OCI-LY3 (cell line): ENCODE data around the gene CRELD2.

Experiments used
- H2AFZ ChIP-seq: fragments of 200-600, 300-600 bp; shearing (Covaris generic); 2 replicates; pipeline ENCODE4 v1.6.0; 2014; ENCODE audit warnings: antibody characterized with exemption, low read depth, low read length
- H3K27ac ChIP-seq: fragments of 200-600, 300-600 bp; sonication (generic); 2 replicates; pipeline ENCODE4 v1.5.1; 2014; ENCODE audit warnings: mild to moderate bottlenecking, low read length, moderate library complexity, mixed read lengths
- H3K27me3 ChIP-seq: fragments of 200-600, 300-600 bp; sonication (generic); 2 replicates; pipeline ENCODE4 v1.6.1; 2014; ENCODE audit warnings: low read depth, low read length, mixed read lengths
- H3K36me3 ChIP-seq: fragments of 200-600, 300-600 bp; sonication (generic); replicated peaks from 2 replicates; pipeline ENCODE3; 2014; ENCODE audit warnings: low read depth, low read length, mixed read lengths
- H3K4me1 ChIP-seq: fragments of 300-600, 200-600 bp; sonication (generic); 2 replicates; pipeline ENCODE4 v1.6.1; 2014; ENCODE audit warnings: low read length, mixed read lengths
- H3K4me2 ChIP-seq: fragments of 200-600, 300-600 bp; sonication (generic); 2 replicates; pipeline ENCODE4 v1.6.1; 2014; ENCODE audit warnings: low read length, mixed read lengths
- H3K4me3 ChIP-seq: fragments of 300-600, 200-600 bp; sonication (generic); 2 replicates; pipeline ENCODE4 v1.5.1; 2014; ENCODE audit warnings: antibody characterized with exemption, mild to moderate bottlenecking, low read length, moderate library complexity
- H3K79me2 ChIP-seq: fragments of 300-600, 200-600 bp; shearing (Covaris generic); 2 replicates; pipeline ENCODE4 v1.6.1; 2014; ENCODE audit warnings: mild to moderate bottlenecking, low read length, mixed read lengths
- H3K9ac ChIP-seq: fragments of 300-600, 200-600 bp; shearing (Covaris generic); 2 replicates; pipeline ENCODE4 v1.6.0; 2014; ENCODE audit warnings: mild to moderate bottlenecking, low read length, moderate library complexity
- H3K9me3 ChIP-seq: fragments of 200-600, 300-600 bp; shearing (Covaris generic); 2 replicates; pipeline ENCODE4 v1.6.1; 2014; ENCODE audit warnings: low read length, mixed read lengths; ENCODE audit not compliant: insufficient read depth
- H4K20me1 ChIP-seq: fragments of 200-600, 300-600 bp; sonication (generic); 2 replicates; pipeline ENCODE4 v1.6.1; 2016; ENCODE audit warnings: low read length, mixed read lengths; ENCODE audit not compliant: insufficient read depth
- CTCF ChIP-seq: fragments of 200-600, 300-600 bp; sonication (generic); IDR thresholded peaks from 2 replicates; pipeline ENCODE4 v1.5.1; 2014; ENCODE audit warnings: antibody characterized with exemption, low read length, low read depth
- EZH2phosphoT487 ChIP-seq: fragments of 200-600 bp; shearing (Covaris generic); IDR thresholded peaks from 2 replicates; pipeline ENCODE4 v1.6.1; 2018; ENCODE audit warnings: antibody characterized with exemption, mixed run types, low read depth

Gene CRELD2

GRCh38 chr22:49871482-49871881 lies 47.0 kb upstream of the CRELD2 start:
- H3K9ac ChIP-seq, result no peak overlapping the region
- H4K20me1 ChIP-seq, result peaks cover 8% of the 10 kb centered on the region
- no peaks in the 10 kb centered on the region for H3K4me1 ChIP-seq
- H3K27me3 ChIP-seq, result no peaks in the 10 kb centered on the region
- no peak overlapping the region for H3K27ac ChIP-seq
- H3K9me3 ChIP-seq, result no peaks in the 10 kb centered on the region
- H2AFZ ChIP-seq, result no peak overlapping the region
- H3K79me2 ChIP-seq, result peaks cover 86% of the 10 kb centered on the region
- peaks cover 34% of the 10 kb centered on the region for H3K36me3 ChIP-seq
- H3K4me3 ChIP-seq, result no peak overlapping the region
- TF ChIP-seq CTCF (no peak), EZH2phosphoT487 (no peak)
- no peak overlapping the region for H3K4me2 ChIP-seq

DNA sequence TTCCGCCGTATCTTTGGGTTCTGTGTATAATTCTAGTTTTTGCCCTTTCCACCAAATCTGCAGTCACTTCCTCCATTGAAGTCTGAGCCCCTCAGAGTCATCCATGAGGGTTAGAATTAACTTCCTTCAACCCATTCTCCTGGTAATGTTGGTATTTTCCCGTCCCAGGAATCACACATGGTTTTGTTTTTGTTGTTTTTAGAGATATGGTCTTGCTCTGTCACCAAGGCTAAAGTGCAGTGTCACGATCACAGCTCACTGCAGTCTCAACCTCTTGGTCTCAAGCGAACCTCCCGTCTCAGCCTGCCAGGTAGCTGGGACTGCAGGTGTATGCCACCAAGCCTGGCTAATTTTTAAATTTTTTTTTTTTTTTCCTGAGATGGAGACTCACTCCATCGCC lies 46.1 kb upstream of the CRELD2 start:
- no peak overlapping the region for H3K4me2 ChIP-seq
- H3K9me3 ChIP-seq, result no peaks in the 10 kb centered on the region
- peaks cover 8% of the 10 kb centered on the region for H4K20me1 ChIP-seq
- no peak overlapping the region for H2AFZ ChIP-seq
- H3K36me3 ChIP-seq, result peaks cover 25% of the 10 kb centered on the region
- no peak overlapping the region for H3K27ac ChIP-seq
- TF ChIP-seq EZH2phosphoT487 (no peak), CTCF (no peak)
- no peak overlapping the region for H3K9ac ChIP-seq
- H3K79me2 ChIP-seq, result peaks cover 82% of the 10 kb centered on the region
- H3K4me3 ChIP-seq, result no peak overlapping the region
- no peaks in the 10 kb centered on the region for H3K27me3 ChIP-seq
- no peaks in the 10 kb centered on the region for H3K4me1 ChIP-seq

DNA sequence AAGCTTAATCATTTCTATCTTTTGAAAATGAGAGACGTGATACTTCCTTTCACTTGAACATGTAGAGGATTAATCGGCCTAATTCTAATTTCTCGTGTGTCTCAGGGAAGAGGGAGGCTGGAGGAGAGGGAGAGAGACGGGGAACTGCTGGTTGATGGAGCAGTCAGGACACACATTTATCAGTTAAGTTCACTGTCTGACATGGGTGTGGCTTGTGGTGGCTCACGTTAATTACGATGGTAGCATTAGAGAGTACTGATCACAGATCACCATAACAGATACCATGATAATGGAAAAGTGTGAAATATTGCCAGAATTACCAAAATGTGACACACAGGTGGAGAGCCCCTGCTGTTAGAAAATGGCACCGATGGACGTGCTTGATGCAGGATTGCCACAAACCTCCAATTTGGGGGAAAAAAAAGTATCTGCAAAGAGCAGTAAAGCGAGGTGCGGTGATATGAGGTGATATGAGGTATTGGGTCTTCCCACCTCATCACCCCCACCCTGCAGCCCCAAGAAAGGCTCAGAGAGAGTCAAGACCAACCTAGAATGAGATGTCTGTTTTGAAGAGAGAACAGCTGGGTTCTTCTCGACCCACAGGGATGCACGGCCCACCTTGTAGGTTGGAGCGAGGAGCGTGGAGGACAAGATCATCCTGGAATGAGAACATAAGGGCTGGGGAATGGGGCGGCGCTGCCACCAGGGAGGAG lies 45.0 kb upstream of the CRELD2 start:
- Histone ChIP-seq H3K4me2 (no peak overlapping the region), H3K27me3 (no peaks in the 10 kb centered on the region), H3K4me1 (no peaks in the 10 kb centered on the region), H3K4me3 (no peak overlapping the region), H3K27ac (no peak overlapping the region), H3K79me2 (peaks cover 75% of the 10 kb centered on the region), H2AFZ (no peak overlapping the region), H3K9me3 (no peaks in the 10 kb centered on the region), H3K9ac (no peak overlapping the region), H3K36me3 (peaks cover 20% of the 10 kb centered on the region), H4K20me1 (peaks cover 8% of the 10 kb centered on the region)
- TF ChIP-seq CTCF, result no peak
- TF ChIP-seq EZH2phosphoT487, result no peak

DNA sequence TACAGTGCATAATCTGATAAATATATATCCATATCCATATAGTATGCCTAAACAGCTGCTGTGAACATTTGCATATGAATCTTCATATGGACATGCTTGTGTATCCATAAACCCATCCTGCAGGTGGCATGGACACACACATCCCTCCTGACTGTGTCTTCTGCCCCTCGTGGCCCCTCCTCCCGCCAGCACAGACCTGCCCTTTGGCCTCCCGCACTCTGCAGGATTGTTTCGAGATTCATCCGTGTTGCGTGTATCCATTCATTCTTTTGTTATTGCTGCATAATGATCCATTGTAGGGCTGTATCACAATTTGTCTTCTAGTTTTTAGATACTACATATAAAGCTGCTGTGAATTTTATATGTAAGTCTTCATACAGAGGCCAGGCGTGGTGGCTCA lies 40.8 kb upstream of the CRELD2 start:
- peaks cover 8% of the 10 kb centered on the region for H3K36me3 ChIP-seq

More for the DNA sequence above, 40.8 kb upstream of the CRELD2 start:
- H3K9me3 ChIP-seq, result no peaks in the 10 kb centered on the region
- H3K4me3 ChIP-seq, result no peak overlapping the region
- no peak overlapping the region for H3K4me2 ChIP-seq
- H3K27me3 ChIP-seq, result no peaks in the 10 kb centered on the region
- no peak overlapping the region for H3K27ac ChIP-seq
- TF ChIP-seq EZH2phosphoT487, result no peak
- TF ChIP-seq CTCF, result no peak
- H2AFZ ChIP-seq, result no peak overlapping the region
- H3K79me2 ChIP-seq, result peaks cover 68% of the 10 kb centered on the region
- H3K4me1 ChIP-seq, result peaks cover 22% of the 10 kb centered on the region
- H4K20me1 ChIP-seq, result peaks cover 20% of the 10 kb centered on the region
- no peak overlapping the region for H3K9ac ChIP-seq
